AG20443 (cell line): ENCODE results near the gene SLC24A4.
A peak's percentile ranks its signal among the peaks of the same experiment; 100 is the strongest.

Experiments
- DNase-seq: peaks from one replicate; pipeline ENCODE4 v3.0.0; 2012; ENCODE audit warnings: low spot score, mixed read lengths

SLC24A4 gene

DNA sequence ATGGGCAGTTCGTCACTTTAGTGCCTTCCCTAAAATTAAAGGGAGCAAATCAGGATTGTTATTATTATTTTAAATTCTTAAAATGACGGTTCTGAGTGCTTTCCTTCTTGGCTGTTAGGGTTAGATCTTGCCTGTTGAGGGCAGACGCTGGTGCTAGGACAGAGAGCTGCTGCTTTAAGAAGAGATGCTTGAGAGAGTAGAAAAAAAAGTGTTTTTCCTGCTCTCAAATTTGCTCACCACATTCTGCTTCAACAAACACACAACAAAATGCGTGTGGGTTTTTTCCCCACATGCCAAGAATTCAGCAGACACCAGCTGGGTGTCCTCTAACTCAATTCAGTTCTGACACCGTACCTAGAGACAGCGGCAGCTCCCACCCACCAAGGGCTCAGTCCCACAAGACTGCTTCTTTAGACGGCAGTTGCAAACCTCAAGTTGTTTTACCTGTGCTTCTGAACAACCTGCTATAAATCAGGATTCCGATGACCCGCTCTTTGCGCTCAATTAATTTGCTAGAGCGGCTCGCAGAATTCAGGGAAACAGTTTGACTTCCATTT, 114.8 kb downstream of the SLC24A4 start:
- DNase-seq = no peak

DNA sequence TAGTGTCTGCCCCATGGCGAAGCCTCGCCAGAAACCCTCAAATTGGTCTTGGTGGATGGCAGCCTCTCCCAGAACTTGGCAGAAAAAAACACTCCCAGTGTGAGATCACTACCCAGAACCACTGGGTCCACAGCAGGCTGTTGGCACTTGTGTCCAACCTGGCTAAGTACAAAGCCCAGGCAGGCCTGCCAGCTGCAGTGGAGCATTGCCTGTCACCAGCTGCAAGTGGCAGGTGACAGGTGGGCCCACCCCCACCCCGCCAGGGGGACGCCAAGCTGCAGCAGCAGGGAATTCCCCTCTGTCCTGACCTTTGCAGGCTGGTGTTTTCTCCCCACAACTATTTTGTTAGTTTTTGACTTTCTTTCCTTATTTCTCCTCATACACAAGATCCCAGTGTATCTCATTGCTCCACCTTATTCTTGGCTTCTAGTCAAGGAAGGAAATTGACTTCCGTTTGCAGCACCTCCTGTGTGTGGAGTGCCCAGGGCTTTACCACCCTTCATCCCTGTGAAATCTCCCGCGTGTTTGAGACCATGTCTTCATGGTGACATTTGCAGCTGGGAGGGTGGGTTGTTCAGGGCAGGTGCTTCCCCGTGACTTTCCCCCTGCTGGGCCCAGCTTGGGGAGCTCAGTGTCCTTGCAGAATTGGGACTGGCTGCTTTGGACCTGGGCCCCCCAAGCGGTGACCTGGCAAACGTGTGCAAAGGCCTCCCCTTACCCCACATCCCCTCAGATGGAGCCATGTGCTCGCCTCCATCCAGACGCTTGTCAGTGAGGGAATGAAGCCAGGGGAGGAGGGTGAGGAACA, 116.8 kb downstream of the SLC24A4 start:
- DNase-seq = no peak

DNA sequence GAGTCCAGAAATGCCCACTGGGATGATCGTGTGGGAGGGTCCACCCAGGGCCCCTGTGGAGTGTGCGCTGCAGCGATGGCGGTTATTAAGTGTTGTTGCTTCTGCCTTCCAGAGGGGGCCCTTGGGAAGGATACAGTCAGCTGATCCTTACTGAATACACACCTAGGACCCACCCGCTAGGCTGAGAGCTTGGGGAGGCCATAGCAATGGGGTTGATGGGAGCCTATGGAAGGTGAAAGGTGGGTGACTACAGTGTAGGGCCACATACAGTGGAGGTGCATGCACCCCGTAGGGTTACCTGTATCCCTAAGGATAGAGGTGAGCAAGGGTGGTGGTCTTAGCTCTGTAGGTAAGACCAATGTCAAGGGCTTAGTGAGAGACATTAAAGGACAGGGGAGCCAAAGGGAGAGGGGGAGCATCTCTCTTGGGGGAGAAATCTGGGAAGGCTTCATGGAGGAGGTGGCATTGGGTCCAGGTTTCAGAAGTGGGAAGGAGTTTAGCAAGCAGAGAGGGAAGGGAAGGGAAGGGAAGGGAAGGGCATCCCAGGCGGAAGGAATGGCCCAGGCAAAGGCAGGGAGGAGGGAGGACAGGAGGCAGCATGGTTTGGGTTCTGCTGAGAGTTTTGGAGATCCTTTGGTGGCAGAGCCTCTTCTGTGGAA, 117.5 kb downstream of the SLC24A4 start:
- no peak for DNase-seq

DNA sequence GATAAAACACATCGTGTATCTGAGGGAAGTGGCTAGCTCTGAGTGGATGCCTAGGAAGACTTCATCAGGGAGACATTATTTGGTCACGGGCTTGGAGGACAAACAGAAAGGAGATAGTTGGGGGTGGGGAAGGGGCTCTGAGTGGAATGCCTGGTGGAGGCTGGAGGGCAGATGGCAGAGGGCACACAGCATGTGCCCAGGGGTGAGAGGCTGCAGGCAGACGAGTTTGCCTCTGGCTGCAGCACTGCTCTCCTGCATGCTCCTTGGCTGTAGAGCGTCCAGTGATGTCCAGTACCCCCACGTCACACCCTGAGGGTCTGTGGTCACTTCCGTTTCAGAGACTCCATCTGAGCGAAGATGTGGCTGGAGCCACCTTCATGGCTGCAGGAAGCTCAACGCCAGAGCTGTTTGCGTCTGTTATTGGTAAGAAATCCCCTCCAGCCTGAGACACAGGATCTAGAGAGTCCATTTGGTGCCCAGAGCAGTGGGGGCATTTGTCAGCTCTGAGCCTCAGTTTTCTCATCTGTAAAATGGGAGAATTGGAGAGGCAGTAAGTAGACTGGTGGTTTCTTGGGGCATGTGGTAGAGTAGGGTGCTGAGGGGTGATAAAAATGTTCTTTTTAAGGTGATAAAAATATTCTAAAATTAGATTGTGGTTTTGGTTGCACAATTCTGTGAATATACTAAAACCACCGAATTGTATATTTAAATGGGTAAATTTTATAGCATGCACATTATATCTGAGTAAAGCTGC, 119.0 kb downstream of the SLC24A4 start:
- no peak for DNase-seq

DNA sequence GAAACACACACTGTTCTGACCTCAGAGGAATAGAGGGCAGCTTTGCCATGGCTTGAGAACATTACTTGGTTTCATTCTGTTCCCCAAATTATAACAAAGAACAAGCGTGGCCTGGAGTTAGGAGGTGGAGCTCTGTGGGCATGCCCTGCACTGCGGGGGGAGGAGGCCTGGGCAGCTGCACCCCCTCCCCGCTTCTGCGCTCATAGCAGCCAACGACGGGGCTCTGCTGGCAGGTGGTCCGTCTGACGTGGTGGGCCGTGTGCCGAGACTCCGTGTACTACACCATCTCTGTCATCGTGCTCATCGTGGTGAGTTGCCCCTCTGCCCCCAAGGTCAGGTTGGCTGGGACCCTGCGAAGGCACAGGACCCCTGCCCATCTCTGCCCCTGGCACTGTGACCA, 120.2 kb downstream of the SLC24A4 start:
- no peak for DNase-seq

DNA sequence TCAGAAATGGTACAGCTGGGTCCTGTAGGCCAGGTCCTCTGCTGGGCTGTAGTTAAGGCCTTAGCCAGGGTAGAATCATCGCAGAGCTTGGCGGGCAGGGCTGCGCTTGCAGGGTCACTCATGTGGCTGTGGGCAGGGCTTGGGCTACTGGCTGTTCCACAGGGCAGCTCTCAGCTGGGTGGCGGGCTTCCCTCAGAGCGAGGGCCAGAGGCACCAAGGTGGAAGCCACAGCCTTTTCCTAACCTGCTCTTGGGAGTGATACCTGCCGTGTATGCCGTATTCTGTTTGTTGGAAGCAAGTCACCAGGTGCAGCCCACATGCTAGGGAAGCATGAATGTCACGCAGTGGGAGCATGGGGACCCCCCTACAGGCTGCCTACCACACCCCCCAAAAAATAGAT, 120.8 kb downstream of the SLC24A4 start:
- no peak for DNase-seq

DNA sequence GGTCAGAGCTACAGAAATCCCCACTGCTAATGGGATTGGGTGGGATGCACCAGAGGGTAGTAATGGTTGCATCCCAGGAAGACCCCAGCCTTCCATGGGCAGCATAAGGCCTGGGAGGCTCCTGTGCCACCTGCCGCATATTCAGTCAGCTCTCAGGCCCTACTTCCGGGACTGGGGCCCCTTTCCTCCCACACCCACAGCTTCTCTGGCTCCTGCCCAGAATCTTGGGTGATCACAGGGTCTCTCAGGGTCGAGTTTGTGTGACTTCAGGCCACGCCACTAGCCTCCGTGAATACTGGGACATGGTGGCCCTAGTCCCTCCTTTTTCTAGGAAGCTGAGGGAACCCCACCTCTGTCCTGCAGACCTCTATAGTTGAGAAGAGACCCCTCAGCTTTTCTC, 123.8 kb downstream of the SLC24A4 start:
- DNase-seq = no peak

DNA sequence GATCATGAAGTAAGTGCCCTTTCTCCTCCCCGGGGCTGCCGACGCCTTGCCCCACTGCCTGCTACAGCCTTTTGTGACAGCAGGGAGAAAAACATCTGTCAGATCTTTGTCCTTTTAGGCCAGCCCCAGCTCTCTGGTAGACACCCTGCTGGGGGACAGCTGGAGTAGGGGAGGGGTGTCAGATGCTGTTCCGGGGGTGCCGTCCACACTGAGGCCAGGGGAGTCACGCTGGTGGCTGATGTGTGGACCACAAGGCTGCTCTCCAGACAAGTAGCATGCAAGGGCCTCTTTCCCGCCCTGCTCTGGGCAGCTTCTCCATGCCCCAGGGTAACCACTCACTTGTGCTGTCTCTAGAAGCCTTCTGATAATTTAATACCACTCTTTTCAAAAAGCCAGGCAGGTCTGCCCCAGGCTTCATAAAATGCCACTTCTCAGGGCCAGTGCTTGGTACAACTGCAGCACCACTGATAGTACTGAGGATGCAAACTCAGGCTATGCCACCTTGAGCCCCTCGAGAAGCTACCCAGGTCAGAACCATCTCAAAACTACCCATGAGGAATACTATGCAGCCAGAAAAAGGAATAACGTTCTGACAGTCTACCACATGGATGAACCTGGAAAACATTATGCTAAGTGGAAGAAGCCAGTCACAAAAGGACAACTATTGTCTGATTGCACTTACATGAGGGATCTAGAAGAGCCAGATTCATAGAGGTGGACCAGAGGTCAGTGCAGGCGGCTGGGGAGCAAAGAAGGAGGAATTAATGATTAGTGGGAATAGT, 124.6 kb downstream of the SLC24A4 start:
- no peak for DNase-seq

DNA sequence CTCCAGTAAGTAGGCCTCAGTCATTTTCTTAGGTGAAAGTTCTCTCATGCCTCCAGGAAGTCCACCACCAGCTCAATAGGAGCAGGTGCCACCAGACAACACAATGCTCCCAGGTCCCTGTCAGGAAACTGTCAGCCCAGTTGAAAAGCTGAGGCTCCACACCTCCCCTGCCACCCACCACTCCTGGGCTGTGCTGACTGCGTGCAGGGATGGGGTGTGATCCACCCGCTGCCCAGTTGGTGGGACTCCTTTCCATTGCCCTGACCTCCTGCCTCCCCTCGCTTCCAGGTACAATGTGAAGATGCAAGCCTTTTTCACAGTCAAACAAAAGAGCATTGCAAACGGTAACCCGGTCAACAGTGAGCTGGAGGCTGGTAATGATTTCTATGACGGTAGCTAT, 125.8 kb downstream of the SLC24A4 start:
- no peak for DNase-seq

DNA sequence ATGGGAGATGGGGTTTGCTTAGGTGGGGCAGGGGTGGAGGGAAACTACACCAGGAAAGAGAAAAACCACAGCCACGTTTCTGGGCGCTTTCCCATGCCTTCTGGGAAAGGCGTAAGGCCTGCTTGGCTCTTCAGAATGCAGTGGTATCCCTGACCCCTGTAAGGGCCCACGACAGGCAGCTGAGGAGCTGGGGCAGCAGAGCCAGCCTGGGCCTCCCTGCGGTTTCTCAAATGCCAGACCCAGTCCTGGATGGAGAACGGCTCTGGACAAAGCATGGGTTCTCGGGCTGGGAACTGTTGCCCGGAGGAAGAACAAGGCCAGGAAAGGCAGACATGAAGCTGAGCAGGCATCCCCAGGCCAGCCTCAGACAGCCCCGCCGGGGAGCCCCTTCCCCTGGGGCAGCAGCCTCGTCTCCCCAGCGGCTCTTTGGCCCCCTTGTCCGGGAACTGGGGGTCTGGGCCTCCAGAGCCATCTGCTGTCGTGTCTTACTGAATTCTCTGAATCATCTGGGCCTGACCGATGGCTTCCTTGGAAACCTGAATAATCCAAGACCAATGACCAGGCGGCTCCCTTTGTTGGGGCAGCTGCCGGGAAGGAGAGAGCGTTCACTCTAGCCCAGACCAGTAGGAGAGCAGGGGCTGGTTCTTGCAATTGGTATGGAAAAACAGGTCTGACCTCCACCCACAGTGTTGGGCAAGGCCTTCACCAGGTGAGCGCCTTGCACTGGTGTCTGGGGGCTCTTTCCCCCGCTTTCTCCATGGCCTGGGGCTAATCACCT, 126.6 kb downstream of the SLC24A4 start:
- DNase-seq = no peak

DNA sequence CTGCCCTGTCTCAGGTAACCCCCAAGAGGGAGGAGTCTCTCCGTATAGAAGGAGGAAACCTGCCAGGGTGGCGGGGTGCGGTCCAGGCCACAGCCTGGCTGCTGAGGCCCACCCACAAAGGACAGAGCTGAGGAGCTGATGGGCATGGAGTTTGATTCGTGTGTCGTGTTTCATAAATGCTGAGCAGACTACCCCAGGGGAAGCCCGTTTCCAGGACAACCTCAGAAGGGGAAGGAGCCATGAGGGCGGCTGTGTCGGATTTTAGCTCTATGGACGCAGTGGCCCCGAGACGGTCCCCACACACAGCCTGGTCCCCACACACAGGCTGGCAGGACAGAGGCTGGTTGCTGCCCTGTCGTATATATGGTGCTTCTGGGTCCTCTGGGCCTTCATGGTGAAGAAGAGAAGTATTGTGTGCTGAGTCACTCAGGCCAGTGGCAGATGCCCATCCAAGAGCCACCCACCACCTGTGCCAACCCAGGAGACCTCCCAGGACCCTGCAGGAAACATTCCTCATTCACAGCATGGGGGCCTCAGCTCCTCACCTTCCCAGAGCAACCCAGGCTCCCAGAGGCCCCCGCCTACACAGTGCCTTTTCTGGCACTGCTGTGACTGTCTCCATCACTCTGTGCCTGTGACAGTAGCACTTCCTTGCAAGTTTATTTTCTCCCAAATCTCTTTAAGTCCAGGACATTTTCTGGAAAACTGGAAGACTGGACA, 127.5 kb downstream of the SLC24A4 start:
- no peak for DNase-seq

DNA sequence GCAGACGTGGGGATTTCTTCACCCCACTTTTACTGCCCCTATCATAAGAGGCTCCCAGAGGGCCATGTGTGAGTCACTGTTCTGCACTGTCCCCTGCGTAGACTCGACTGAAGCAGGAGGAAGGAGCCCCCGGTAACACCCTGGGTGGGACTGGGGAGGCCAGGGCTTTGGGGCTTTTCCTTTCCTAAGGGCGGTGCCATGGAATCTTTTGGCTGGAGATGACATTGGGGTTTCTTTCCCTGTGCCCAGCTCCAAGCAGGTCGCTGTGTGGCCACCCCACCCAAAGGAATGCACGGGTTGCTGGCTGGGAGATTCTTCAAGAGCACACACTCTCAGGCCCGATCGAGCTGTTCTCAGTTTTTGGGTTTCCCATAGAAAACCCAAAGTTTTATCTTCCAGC, 128.3 kb downstream of the SLC24A4 start:
- DNase-seq = no peak

DNA sequence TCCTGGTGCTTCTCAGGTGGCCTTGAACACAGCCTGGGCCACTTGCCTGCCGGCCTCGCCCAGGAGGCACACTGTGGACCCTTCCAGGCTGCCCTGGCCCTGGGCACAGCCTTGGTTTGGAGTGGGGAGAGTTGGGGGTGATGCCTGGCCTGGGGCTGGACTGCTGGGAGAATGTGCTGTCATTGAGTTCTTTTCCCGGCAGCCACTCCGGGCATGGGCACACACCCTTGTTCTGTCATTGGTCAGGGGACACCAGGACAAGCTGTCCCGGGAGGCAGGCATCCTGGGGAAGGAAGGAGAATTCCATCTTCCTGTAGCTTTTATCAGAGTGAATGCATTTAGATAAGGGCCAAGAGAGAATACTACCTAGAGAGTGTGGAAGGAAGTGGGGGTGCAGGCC, 128.8 kb downstream of the SLC24A4 start:
- no peak for DNase-seq

DNA sequence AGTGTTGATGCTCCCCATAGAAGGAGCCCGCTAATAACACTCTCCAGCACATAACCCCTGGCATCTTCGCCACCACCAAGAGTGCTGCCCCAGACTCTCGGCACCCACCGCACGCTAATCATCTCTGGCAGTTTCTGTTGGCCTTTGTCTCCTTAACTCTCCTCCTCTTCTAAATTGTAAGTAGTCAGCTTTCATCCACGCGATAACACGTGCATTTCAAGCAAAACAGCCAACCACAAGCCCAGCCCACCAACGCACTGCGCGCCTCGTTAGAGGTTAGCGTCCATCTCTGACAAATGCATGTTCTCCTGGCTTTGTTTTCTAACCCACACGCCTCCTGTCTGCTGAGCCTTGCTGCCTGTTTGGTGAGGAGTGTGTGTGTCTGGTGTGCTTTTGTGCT, 129.5 kb downstream of the SLC24A4 start:
- DNase-seq = no peak

DNA sequence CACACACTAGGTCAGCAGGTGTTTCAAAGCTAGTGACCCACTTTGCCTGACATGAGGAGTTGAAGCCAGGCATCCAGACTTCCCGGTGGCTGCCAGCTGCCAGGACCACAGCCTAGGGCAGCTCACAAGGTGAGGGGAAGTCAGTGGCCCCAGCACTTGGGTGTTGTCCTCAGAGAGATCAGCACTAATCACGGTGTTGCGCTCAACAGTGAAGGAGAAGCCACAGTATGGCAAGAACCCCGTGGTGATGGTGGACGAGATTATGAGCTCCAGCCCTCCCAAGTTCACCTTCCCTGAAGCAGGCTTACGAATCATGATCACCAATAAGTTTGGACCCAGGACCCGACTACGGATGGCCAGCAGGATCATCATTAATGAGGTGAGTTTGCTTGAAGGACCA, 130.7 kb downstream of the SLC24A4 start:
- no peak for DNase-seq

DNA sequence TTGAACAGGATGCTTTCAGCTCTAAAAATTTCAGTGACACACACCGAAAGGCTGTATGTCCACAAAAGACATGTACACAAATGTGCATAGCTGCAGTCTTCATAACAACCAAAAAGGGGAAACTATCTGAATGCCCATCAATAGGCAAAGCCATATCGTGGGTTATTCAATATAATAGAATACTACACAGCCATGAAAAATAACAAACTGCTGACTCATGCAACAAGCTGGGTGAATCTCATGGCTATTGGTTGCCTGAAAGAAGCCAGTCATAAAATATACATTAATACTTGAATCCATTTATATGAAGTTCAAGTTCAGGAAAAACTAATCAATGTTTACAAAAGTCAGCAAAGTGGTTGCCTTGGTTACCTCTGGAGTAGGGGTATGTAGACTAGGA, 132.3 kb downstream of the SLC24A4 start:
- DNase-seq = no peak

DNA sequence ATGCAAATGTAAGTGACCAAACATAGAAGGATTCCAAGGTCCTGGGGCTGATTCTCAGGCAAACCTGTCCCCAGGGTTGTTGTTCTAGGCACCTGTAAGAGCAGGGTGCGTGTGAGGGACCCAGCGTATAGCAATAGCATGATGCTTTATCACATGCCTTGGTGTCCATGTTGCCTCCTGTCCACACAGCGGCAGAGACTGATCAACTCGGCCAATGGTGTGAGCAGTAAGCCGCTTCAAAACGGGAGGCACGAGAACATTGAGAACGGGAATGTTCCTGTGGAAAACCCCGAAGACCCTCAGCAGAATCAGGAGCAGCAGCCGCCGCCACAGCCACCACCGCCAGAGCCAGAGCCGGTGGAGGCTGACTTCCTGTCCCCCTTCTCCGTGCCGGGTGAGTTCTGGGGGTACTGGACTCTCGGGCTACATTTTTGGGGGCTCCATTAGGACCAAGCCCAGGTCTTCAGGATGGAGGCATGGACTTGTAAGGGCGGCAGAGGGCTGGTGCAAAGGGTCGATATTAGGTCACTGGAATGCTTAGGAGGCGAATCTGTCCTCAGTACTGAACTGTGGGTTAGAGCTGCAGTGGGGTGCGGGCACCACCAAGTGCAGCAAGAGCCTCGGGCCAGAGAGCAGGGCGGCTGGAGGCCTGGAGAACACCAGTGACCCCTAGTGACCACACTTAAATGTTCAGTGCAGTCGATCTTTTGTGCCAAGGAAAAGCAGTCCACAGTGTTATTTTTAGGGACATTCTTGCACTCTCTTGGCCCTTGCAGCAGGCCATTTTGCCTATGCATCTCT, 133.4 kb downstream of the SLC24A4 start:
- peak; percentile 90 for DNase-seq

DNA sequence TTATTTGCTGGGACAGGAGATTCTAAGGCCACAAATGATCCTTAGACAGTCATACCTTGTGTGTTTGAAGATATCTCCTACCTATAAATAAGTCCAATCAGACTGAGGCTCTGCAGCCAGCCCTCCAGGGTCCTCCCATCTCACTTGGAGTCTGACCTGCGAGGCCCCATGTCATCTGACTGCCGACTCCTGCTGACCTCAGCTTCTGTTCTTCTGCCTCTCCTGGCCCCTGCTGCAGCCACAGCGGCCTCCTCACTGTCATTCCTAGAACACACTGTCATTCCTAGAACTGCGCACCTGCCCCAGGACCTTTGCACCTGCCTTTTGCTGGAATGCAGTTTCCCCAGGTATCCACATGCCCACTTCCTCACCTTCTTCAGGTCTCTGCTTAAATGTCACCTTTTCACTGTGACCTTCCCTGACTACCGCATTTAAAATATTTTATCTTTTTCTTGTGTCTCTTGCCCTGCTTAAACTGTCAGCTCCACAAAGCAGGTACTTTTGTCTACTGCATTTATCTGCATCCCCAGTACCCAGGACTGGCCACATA, 134.1 kb downstream of the SLC24A4 start:
- DNase-seq = no peak
